Neural progenitor cell (in vitro differentiated cells): ENCODE measurements around the gene RPTOR.

ENCODE experiments used
- EZH2 ChIP-seq: fragments of 200-600 bp; sonication (generic); IDR thresholded peaks from 2 replicates; pipeline ENCODE4 v1.6.1; 2017; ENCODE audit warnings: antibody characterized with exemption, mild to moderate bottlenecking, moderate library complexity
- EZH2phosphoT487 ChIP-seq: fragments of 200-600 bp; sonication (generic); IDR thresholded peaks from 2 replicates; pipeline ENCODE4 v1.6.1; 2017; ENCODE audit warnings: antibody characterized with exemption
- TF ChIP-seq, protein P1 (sequence below): fragments of 200-600 bp; sonication (generic); IDR thresholded peaks from 2 replicates; pipeline ENCODE4 v1.5.1; 2017; ENCODE audit warnings: antibody characterized with exemption, mild to moderate bottlenecking

DNA sequence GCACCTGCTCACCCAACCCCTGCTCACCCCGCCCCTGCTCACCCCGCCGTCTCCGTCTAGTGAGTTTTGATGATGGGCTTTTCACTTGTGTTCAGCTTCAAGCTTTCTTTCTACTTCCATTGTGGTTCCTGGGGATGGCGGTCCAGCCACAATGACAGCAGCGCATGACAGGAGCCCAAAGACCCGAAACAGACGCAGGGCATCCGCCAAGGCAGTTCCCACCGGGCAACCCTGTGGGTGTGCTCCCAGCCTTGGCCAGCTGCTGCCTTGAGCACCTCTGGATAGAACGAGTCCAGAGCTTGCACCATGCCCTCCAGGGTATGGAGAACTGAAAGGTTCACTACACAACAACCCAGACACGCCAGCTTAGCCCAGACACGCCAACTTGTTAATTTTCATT, 354.1 kb downstream of the RPTOR start:
- TF ChIP-seq, protein P1, sequence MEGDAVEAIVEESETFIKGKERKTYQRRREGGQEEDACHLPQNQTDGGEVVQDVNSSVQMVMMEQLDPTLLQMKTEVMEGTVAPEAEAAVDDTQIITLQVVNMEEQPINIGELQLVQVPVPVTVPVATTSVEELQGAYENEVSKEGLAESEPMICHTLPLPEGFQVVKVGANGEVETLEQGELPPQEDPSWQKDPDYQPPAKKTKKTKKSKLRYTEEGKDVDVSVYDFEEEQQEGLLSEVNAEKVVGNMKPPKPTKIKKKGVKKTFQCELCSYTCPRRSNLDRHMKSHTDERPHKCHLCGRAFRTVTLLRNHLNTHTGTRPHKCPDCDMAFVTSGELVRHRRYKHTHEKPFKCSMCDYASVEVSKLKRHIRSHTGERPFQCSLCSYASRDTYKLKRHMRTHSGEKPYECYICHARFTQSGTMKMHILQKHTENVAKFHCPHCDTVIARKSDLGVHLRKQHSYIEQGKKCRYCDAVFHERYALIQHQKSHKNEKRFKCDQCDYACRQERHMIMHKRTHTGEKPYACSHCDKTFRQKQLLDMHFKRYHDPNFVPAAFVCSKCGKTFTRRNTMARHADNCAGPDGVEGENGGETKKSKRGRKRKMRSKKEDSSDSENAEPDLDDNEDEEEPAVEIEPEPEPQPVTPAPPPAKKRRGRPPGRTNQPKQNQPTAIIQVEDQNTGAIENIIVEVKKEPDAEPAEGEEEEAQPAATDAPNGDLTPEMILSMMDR = no peak
- TF ChIP-seq EZH2 = no peak
- no peak for TF ChIP-seq EZH2phosphoT487
